ENCODE measurements around the gene ARMCX6. TPM values are rescaled to one million over a fixed set of nuclear protein-coding genes. Genes with fewer than 3 reads are reported as not detected.

ARMCX6 gene
- total RNA-seq (2016; rRNA removed; fragmentation: Illumina TruSeq; extraction: Trizol) (18.6 and 19.4 TPM in 2 replicates), polyA plus RNA-seq (2011; rRNA removed) (16.0 and 23.3 TPM in 2 replicates), polyA minus RNA-seq (2011; rRNA and poly(A)+ RNA removed; ENCODE audit: low replicate concordance) (3.1 and 13.6 TPM in 2 replicates), Bru-seq, nascent RNA (percentile 60 among the genes with signal in this experiment), BruChase-seq, experiment 1, labeled RNA remaining after a 6-hour chase (percentile 76 among the genes with signal in this experiment), BruChase-seq, experiment 2, labeled RNA remaining after a 2-hour chase (percentile 77 among the genes with signal in this experiment)
- total RNA-seq (2016; cell fraction: cytosol; rRNA removed; fragmentation: Illumina TruSeq; extraction: Trizol; ENCODE audit: low read depth) = 4.4 and 4.9 TPM in 2 replicates
- 18.1 and 20.7 TPM in 2 replicates for total RNA-seq (2016; cell fraction: insoluble cytoplasmic fraction; rRNA removed; fragmentation: Illumina TruSeq; extraction: Trizol)
- 7.0 and 7.5 TPM in 2 replicates for total RNA-seq (2016; cell fraction: membrane; rRNA removed; fragmentation: Illumina TruSeq; extraction: Trizol)
- total RNA-seq (2016; cell fraction: nucleus; rRNA removed; fragmentation: Illumina TruSeq; extraction: Trizol) = 15.4 and 17.9 TPM in 2 replicates
- 9.0 and 12.6 TPM in 2 replicates for polyA plus RNA-seq (2011; cell fraction: cytosol; rRNA removed)
- polyA plus RNA-seq (2011; cell fraction: nucleus; rRNA removed) = 20.5 and 21.7 TPM in 2 replicates
- polyA plus RNA-seq (2012) = 11.8 and 15.9 TPM in 2 replicates
- polyA plus RNA-seq (2016; cell fraction: cytosol; fragmentation: Illumina TruSeq; extraction: Trizol; ENCODE audit: low read depth) = 3.6 and 4.0 TPM in 2 replicates
- 24.6 and 26.2 TPM in 2 replicates for polyA plus RNA-seq (2016; cell fraction: insoluble cytoplasmic fraction; fragmentation: Illumina TruSeq; extraction: Trizol; ENCODE audit: low read depth)
- 6.7 and 7.1 TPM in 2 replicates for polyA plus RNA-seq (2016; cell fraction: membrane; fragmentation: Illumina TruSeq; extraction: Trizol; ENCODE audit: low read depth)
- polyA plus RNA-seq (2016; cell fraction: nucleus; fragmentation: Illumina TruSeq; extraction: Trizol; ENCODE audit: insufficient read depth, low read depth) = 33.8 and 42.8 TPM in 2 replicates
- polyA minus RNA-seq (2011; cell fraction: cytosol; rRNA and poly(A)+ RNA removed) = 2.0 and 2.8 TPM in 2 replicates
- polyA minus RNA-seq (2011; cell fraction: nucleus; rRNA and poly(A)+ RNA removed) = 4.2 and 5.7 TPM in 2 replicates
- long read RNA-seq, experiment 1, transcript ARMCX6-206 (4 exons, 846 nt) = major isoform, 6 of 10 reads
- long read RNA-seq, experiment 1, partial matches to known transcripts = 0 of 10 reads
- long read RNA-seq, experiment 1, other reads (novel, unspliced or antisense) = 3 of 10 reads
- long read RNA-seq, experiment 2, transcript ARMCX6-206 (4 exons, 846 nt) = major isoform, 7 of 30 reads
- long read RNA-seq, experiment 2, partial matches to known transcripts = 2 of 30 reads
- long read RNA-seq, experiment 2, other reads (novel, unspliced or antisense) = 18 of 30 reads

GRCh38 chrX:101617211-101618191 is at the start of gene ARMCX6:
ARMCX6 (minus strand) TSS chrX:101618000; CDS start chrX:101616620, 1,380 bp downstream.
- Histone ChIP-seq H3K4me1 (ENCODE audit: insufficient read depth, low read length) (peaks cover 22% of the 10 kb centered on the region; the same call in 1 of the 2 replicates), H3K4me2 (ENCODE audit: low read depth, low read length) (peak within 1 kb of the TSS; percentile 77), H3K9ac (ENCODE audit: insufficient read depth, low read depth, low read length) (peak within 1 kb of the TSS; percentile 67), H3K27me3 (ENCODE audit: control insufficient read depth in 1 of 2, insufficient read depth in 2 of 2, low read length in 2 of 2) (no peaks in the 10 kb centered on the region), H2AFZ (ENCODE audit: low read length) (no peak within 1 kb of the TSS), H3K79me2 (ENCODE audit: insufficient read depth, low read length) (peaks cover 3% of the 10 kb centered on the region), H3K27ac (ENCODE audit: extremely low read length, insufficient read depth, low read length) (peak within 1 kb of the TSS; percentile 56), H3K9me3 (ENCODE audit: low read length) (no peaks in the 10 kb centered on the region), H3K4me3 (replicated peaks in 1 of 3; ENCODE audit: insufficient read depth in 1 of 3, low read depth in 2 of 3, low read length in 3 of 3) (peak within 1 kb of the TSS; percentile 66 to 78 (median 78)), H4K20me1 (ENCODE audit: insufficient read depth, low read length) (no peaks in the 10 kb centered on the region), H3K36me3 (replicated peaks in 1 of 2; ENCODE audit: control insufficient read depth in 1 of 2, insufficient read depth in 2 of 2, low read length in 2 of 2) (no peaks in the 10 kb centered on the region)
- ChIA-PET CTCF (ENCODE audit: low intra/inter-chr PET ratio, low total read pairs) (no interaction called here), POLR2A (no interaction called here)
- 0% methylated on average over 12 of the region's 39 CpGs for WGBS (ENCODE audit: low lambda C conversion rate)
- intact Hi-C loops (cut with micrococcal nuclease; ENCODE audit: unreplicated experiment) (no loop called here), in situ Hi-C loops (cut with HindIII; ENCODE audit: extremely low pct_ligation_motif_present, low pct_unique_long_range_greater_than_20kb) (no loop called here)
- no TSS peak for BruUV-seq (replicated peaks)
- peak; percentile 95 for ATAC-seq
- FAIRE-seq = peak; percentile 73
- peak; percentile 50 for DNase-seq (ENCODE audit: low spot score)
- no peak for TF ChIP-seq HES4 (CRISPR knock-in tag; IDR thresholded peaks at IDR 0.05; ENCODE audit: borderline replicate concordance)
- no peak for TF ChIP-seq ARID3A (IDR thresholded peaks at IDR 0.05; ENCODE audit: low read depth, low read length)
- no peak for TF ChIP-seq ETV5 (CRISPR knock-in tag; IDR thresholded peaks at IDR 0.05; ENCODE audit: borderline replicate concordance)
- peak; percentile 63 for TF ChIP-seq KAT8 (CRISPR knock-in tag; IDR thresholded peaks at IDR 0.05)
- no peak for TF ChIP-seq ATF4 (CRISPR knock-in tag; IDR thresholded peaks at IDR 0.05)
- TF ChIP-seq ZNF496 (CRISPR knock-in tag; IDR thresholded peaks at IDR 0.05; ENCODE audit: insufficient replicate concordance) = no peak
- no peak for TF ChIP-seq ZNF772 (CRISPR knock-in tag; IDR thresholded peaks at IDR 0.05)
- TF ChIP-seq ARHGAP35 (CRISPR knock-in tag; IDR thresholded peaks at IDR 0.05; ENCODE audit: borderline replicate concordance) = no peak
- TF ChIP-seq ISX (CRISPR knock-in tag; conservative IDR thresholded peaks at IDR 0.05) = no peak
- TF ChIP-seq GATAD1 (CRISPR knock-in tag; IDR thresholded peaks at IDR 0.05) = 0 out of 2 replicates have a peak, but pooled peaks have one; percentile 9
- no peak for TF ChIP-seq SMAD1 (CRISPR knock-in tag; IDR thresholded peaks at IDR 0.05; ENCODE audit: borderline replicate concordance, low read depth)
- peak; percentile 69 for TF ChIP-seq ATF1 (CRISPR knock-in tag; IDR thresholded peaks at IDR 0.05)
- TF ChIP-seq ZNF501 (CRISPR knock-in tag; IDR thresholded peaks at IDR 0.05) = no peak
